Suprapubic skin (tissue), 4 donors: ENCODE results near the gene NAA38. TPM values are rescaled to one million over a fixed set of nuclear protein-coding genes. Genes with fewer than 3 reads are reported as not detected.

Experiments
- DNase-seq, 2 donors: peaks; one replicate each; pipeline ENCODE4 v3.0.0-alpha.2; 2019; ENCODE audit warnings: low spot score in 2 of 2
- H3K27ac ChIP-seq: fragments of 200-600 bp; sonication (generic); one replicate; pipeline ENCODE4 v1.5.1; 2019
- H3K27me3 ChIP-seq: fragments of 200-600 bp; sonication (generic); one replicate; pipeline ENCODE4 v1.5.1; 2019
- H3K36me3 ChIP-seq: fragments of 200-600 bp; sonication (generic); one replicate; pipeline ENCODE4 v1.5.1; 2019
- H3K4me1 ChIP-seq: fragments of 200-600 bp; sonication (generic); one replicate; pipeline ENCODE4 v1.5.1; 2019
- H3K4me3 ChIP-seq: fragments of 200-600 bp; sonication (generic); one replicate; pipeline ENCODE4 v1.5.1; 2019; ENCODE audit warnings: mild to moderate bottlenecking
- H3K9me3 ChIP-seq: fragments of 200-600 bp; sonication (generic); one replicate; pipeline ENCODE4 v1.5.1; 2019
- EP300 ChIP-seq: sonication (generic); formaldehyde crosslinking; IDR thresholded peaks from one replicate; pipeline ENCODE4 v1.6.1; 2017; ENCODE audit warnings: antibody characterized with exemption
- POLR2A ChIP-seq, 2 donors: fragments of 450-650 bp; IDR thresholded peaks; one replicate each; pipeline ENCODE4 v1.6.1; 2017; ENCODE audit warnings: antibody characterized with exemption in 2 of 2, mild to moderate bottlenecking in 2 of 2, moderate library complexity in 2 of 2
- POLR2AphosphoS5 ChIP-seq, 3 donors: sonication (generic); formaldehyde crosslinking; IDR thresholded peaks; one replicate each; pipeline ENCODE4 v1.6.1; 2017; ENCODE audit warnings: antibody characterized with exemption in 3 of 3
- WGBS: methylation state at CpG from one replicate; pipeline ENCODE4 v1.1.5; 2018; 5-methylcytosine and 5-hydroxymethylcytosine counted together
- total RNA-seq, 4 donors: library from RNA; depleted of rRNA; stranded (reverse); fragments of >200 nt; gene quantifications; one replicate each; pipeline ENCODE4 v1.1.0, GENCODE V29; 2016
- TF ChIP-seq, protein P1 (sequence below), 2 donors: fragments of 200-600 bp in 1 of 2; fragments of 450-650 bp in 1 of 2; sonication (generic) in 1 of 2; IDR thresholded peaks; one replicate each; pipeline ENCODE4 v1.5.1; 2016 to 2019; ENCODE audit warnings: antibody characterized with exemption in 2 of 2, mild to moderate bottlenecking in 1 of 2, moderate library complexity in 1 of 2

NAA38 gene
- total RNA-seq, 4 donors from 2014 or later: 46.2 to 90.6 (median 47.6) TPM

DNA sequence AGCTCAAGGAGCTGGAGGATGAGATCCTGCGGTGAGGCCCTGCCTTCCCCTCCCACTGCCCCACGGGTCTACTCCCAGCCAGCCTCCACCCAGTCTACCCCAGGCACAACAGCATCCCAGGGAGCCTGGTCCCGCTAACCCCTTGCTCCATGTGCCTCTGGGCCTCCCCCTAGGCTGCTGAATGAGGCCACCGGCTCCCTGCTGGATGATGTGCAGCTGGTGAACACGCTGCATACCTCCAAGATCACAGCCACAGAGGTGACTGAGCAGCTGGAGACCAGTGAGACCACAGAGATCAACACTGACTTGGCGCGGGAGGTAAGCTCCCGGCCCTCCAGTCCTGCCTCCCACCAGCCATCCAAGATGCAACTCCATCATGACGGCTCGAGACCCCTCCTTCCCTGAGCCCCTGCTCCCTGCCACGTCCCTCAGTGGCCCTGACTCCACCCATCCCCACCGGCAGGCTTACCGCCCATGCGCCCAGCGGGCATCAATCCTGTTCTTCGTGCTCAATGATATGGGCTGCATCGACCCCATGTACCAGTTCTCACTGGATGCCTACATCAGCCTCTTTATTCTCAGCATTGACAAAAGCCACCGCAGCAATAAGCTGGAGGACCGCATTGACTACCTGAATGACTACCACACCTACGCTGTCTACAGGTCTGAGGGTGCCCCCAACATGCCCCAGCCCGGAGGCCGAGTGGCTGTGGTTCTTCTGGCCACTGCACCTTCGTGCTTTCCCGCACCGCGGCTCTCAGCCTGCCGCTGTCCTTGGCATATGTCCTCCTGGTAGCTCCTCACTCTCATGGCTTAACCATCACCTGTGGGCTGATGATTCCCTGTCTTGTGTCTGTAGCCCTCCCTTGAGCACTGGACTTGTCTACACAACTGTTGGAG is 38.4 kb downstream of the NAA38 start:
- H3K4me1 ChIP-seq: no peaks in the 10 kb centered on the region
- H3K27ac ChIP-seq: no peak overlapping the region
- no peaks in the 10 kb centered on the region for H3K9me3 ChIP-seq
- DNase-seq: no peak
- no peak overlapping the region for H3K4me3 ChIP-seq
- TF ChIP-seq, protein P1, sequence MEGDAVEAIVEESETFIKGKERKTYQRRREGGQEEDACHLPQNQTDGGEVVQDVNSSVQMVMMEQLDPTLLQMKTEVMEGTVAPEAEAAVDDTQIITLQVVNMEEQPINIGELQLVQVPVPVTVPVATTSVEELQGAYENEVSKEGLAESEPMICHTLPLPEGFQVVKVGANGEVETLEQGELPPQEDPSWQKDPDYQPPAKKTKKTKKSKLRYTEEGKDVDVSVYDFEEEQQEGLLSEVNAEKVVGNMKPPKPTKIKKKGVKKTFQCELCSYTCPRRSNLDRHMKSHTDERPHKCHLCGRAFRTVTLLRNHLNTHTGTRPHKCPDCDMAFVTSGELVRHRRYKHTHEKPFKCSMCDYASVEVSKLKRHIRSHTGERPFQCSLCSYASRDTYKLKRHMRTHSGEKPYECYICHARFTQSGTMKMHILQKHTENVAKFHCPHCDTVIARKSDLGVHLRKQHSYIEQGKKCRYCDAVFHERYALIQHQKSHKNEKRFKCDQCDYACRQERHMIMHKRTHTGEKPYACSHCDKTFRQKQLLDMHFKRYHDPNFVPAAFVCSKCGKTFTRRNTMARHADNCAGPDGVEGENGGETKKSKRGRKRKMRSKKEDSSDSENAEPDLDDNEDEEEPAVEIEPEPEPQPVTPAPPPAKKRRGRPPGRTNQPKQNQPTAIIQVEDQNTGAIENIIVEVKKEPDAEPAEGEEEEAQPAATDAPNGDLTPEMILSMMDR (IDR thresholded peaks at IDR 0.05): no peak
- TF ChIP-seq POLR2A (IDR thresholded peaks at IDR 0.05) (no peak), POLR2AphosphoS5 (IDR thresholded peaks at IDR 0.05) (no peak)
- H3K36me3 ChIP-seq: no peaks in the 10 kb centered on the region
- WGBS: 88% methylated on average over 22 of the region's 27 CpGs
- peaks cover 2% of the 10 kb centered on the region for H3K27me3 ChIP-seq

DNA sequence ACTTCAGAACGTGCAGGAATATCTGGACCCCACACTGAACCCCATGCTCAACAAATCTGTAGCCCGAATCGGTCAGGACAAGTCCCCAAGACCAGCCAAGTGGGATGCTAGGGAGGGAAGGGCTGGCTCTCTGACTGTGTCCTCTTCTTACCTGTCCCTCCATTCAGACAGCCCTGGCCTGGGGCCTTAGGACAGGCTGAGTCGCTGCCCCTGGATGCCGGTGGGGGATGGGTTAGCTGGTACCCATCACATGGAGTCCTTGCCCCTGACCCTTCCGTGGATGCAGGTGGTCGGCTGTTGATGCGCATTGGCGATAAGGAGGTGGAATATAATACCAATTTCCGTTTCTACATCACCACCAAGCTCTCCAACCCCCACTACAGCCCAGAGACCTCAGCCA is 39.3 kb downstream of the NAA38 start:
- 88% methylated on average over 10 of the region's 10 CpGs for WGBS
- Histone ChIP-seq H3K27me3 (peaks cover 2% of the 10 kb centered on the region), H3K4me1 (no peaks in the 10 kb centered on the region), H3K27ac (no peak overlapping the region), H3K4me3 (no peak overlapping the region), H3K9me3 (no peaks in the 10 kb centered on the region), H3K36me3 (no peaks in the 10 kb centered on the region)
- TF ChIP-seq POLR2A (IDR thresholded peaks at IDR 0.05): no peak
- TF ChIP-seq POLR2AphosphoS5 (IDR thresholded peaks at IDR 0.05): no peak
- TF ChIP-seq EP300: no peak
- TF ChIP-seq, protein P1 (IDR thresholded peaks at IDR 0.05): no peak
- DNase-seq: no peak

DNA sequence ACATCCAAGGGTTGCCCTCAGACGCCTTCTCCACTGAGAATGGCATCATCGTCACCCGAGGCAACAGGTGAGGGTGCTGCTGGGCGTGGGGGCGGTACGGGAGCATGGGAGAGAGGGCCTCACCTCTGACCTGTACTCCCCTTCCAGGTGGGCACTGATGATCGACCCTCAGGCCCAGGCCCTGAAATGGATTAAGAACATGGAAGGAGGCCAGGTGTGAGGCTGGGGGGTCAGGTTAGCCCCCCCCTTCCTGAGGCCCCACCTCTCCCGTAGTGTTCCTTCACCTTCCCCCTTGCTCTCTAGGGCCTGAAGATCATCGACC is 39.8 kb downstream of the NAA38 start:
- no peak overlapping the region for H3K4me3 ChIP-seq
- no peaks in the 10 kb centered on the region for H3K9me3 ChIP-seq
- H3K27ac ChIP-seq: no peak overlapping the region
- H3K27me3 ChIP-seq: peaks cover 2% of the 10 kb centered on the region
- H3K4me1 ChIP-seq: no peaks in the 10 kb centered on the region
- 84% methylated on average over 5 of the region's 9 CpGs for WGBS
- no peaks in the 10 kb centered on the region for H3K36me3 ChIP-seq
- TF ChIP-seq POLR2A (IDR thresholded peaks at IDR 0.05) (no peak), POLR2AphosphoS5 (IDR thresholded peaks at IDR 0.05) (no peak), EP300 (no peak)
- TF ChIP-seq, protein P1 (IDR thresholded peaks at IDR 0.05): no peak
- no peak for DNase-seq

DNA sequence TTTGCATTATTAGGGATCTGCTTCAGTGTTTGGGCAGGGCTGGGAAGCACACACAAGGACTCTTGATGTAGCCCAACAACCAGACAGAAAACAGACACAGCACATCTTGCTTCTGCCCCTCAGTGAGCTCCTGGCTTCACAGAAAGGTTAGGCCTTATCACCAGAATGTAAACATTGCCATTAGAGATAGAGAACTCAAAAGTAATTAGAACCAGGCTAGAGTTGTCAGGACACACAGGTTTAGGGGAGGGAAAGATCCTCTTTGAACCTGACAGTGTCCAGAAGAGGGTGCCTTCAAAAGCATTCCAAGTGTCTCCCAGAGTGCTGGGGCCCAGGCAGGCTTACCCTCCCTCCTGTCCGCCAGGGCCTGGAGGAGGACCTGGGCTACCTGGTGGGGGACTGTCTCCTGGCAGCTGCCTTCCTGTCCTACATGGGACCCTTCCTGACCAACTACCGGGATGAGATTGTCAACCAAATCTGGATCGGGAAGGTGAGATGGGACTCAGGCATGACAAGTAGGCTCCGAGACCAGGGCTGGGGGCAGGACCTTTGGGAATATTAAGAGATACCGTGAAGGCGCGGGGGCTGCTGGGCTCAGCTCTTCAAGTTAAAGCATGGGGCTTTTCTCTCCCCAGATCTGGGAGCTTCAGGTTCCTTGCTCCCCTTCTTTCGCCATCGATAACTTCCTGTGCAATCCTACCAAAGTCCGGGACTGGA is 40.3 kb downstream of the NAA38 start:
- Histone ChIP-seq H3K27ac (no peak overlapping the region), H3K36me3 (no peaks in the 10 kb centered on the region), H3K9me3 (no peaks in the 10 kb centered on the region), H3K27me3 (peaks cover 2% of the 10 kb centered on the region), H3K4me1 (no peaks in the 10 kb centered on the region), H3K4me3 (no peak overlapping the region)
- WGBS: 87% methylated on average over 3 of the region's 10 CpGs
- TF ChIP-seq, protein P1 (IDR thresholded peaks at IDR 0.05): no peak
- TF ChIP-seq EP300 (no peak), POLR2A (IDR thresholded peaks at IDR 0.05) (no peak), POLR2AphosphoS5 (IDR thresholded peaks at IDR 0.05) (no peak)
- DNase-seq: no peak

DNA sequence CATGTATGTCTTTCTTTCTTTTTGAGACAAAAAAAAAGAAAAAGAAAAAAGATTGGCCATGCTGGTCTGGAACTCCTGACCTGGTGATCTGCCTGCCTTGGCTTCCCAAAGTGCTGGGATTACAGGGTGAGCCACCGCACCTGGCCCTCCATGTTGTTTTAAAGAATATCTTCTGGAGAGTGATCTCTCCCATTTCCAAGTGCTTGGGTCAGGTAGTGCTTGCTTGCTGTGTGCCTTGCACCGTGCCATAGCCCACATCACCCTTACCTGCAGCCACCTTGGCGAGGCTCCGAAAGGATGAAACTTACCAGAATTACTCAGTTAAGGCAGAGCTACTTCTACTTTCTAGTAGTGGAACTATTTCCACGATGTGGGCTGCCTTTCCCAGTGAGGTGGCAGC is 42.4 kb downstream of the NAA38 start:
- Histone ChIP-seq H3K27me3 (peaks cover 2% of the 10 kb centered on the region), H3K9me3 (no peaks in the 10 kb centered on the region), H3K4me3 (no peak overlapping the region), H3K36me3 (no peaks in the 10 kb centered on the region), H3K4me1 (no peaks in the 10 kb centered on the region), H3K27ac (no peak overlapping the region)
- TF ChIP-seq EP300: no peak
- TF ChIP-seq POLR2A (IDR thresholded peaks at IDR 0.05): no peak
- TF ChIP-seq, protein P1 (IDR thresholded peaks at IDR 0.05): no peak
- no peak for TF ChIP-seq POLR2AphosphoS5 (IDR thresholded peaks at IDR 0.05)
- WGBS: 86% methylated on average over 5 of the region's 5 CpGs
- no peak for DNase-seq
